ENCODE results near the gene SLC16A4.
"Not testable (repeated sequence)": the region's sequence is repeated elsewhere in the genome, so short reads cannot be mapped to it uniquely, and the experiment has no call there.

The SLC16A4 gene

DNA sequence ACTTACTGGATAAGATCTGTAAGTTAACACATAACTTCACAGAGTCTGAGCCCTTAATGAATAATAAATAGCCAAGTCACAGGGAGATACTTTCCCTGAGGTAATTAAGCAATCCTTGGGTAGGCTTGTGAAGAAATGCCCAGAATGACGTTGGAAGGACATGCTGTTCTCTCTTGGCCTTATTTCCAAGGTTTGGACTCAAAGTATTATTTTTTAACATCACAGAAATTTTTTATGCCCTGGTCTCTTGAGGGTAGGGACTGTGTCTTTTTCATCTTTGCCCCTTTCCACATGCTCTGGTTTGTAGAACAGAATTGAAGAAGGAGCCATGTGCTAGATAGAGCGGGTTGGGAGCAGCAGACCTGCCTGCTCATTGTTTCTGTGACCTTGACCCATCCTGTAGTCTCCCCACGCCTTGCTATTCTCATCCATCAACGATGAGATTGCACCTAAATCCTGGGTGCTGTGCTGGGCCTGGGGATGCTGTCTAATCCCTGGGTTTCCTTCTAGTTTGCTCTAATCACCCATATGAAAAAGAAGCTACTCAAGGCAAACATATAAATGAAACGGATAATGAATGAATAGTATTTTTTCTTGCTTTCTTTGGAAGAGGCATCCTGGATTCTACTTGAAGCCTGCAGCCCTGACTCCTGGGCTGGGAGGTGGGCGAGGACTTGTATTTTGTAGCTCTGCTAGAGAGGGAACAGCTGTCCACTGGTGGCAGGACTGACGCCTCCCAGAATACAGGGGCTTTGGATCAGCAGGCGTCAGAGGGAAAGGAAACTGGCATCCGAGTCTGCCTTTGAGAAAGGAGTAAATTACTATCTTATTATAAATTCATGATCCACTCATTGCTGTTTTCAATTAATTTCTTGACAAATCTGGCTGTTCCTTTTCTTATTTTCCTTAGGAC is 34.1 kb upstream of the SLC16A4 start:
- TF ChIP-seq, protein P1, sequence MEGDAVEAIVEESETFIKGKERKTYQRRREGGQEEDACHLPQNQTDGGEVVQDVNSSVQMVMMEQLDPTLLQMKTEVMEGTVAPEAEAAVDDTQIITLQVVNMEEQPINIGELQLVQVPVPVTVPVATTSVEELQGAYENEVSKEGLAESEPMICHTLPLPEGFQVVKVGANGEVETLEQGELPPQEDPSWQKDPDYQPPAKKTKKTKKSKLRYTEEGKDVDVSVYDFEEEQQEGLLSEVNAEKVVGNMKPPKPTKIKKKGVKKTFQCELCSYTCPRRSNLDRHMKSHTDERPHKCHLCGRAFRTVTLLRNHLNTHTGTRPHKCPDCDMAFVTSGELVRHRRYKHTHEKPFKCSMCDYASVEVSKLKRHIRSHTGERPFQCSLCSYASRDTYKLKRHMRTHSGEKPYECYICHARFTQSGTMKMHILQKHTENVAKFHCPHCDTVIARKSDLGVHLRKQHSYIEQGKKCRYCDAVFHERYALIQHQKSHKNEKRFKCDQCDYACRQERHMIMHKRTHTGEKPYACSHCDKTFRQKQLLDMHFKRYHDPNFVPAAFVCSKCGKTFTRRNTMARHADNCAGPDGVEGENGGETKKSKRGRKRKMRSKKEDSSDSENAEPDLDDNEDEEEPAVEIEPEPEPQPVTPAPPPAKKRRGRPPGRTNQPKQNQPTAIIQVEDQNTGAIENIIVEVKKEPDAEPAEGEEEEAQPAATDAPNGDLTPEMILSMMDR (conservative IDR thresholded peaks at IDR 0.05; ENCODE audit: low read depth, low read length), result no peak
- Histone ChIP-seq H3K36me3 (ENCODE audit: insufficient read depth) (no peaks in the 10 kb centered on the region), H3K79me2 (ENCODE audit: insufficient read depth, low read depth) (no peaks in the 10 kb centered on the region), H3K27ac (no peak overlapping the region), H3K4me1 (ENCODE audit: low read depth, poor library complexity, severe bottlenecking) (no peaks in the 10 kb centered on the region), H3K27me3 (ENCODE audit: insufficient read depth, low read depth) (no peaks in the 10 kb centered on the region), H3K9ac (no peak overlapping the region), H3K4me2 (no peak overlapping the region), H3K4me3 (IDR thresholded peaks at IDR 0.05; ENCODE audit: insufficient read depth, low read depth, low read length) (no peak overlapping the region), H2AFZ (ENCODE audit: low read depth) (no peak overlapping the region), H4K20me1 (ENCODE audit: insufficient read depth) (no peaks in the 10 kb centered on the region)

- TF ChIP-seq, protein P1 (conservative IDR thresholded peaks at IDR 0.05; ENCODE audit: low read depth, low read length), result no peak
- H3K4me3 ChIP-seq (IDR thresholded peaks at IDR 0.05; ENCODE audit: insufficient read depth, low read depth, low read length), result no peak overlapping the region
- H3K36me3 ChIP-seq (ENCODE audit: insufficient read depth), result no peaks in the 10 kb centered on the region
- H4K20me1 ChIP-seq (ENCODE audit: insufficient read depth), result no peaks in the 10 kb centered on the region
- H3K27me3 ChIP-seq (ENCODE audit: insufficient read depth, low read depth), result no peaks in the 10 kb centered on the region
- no peak overlapping the region for H3K4me2 ChIP-seq
- no peaks in the 10 kb centered on the region for H3K4me1 ChIP-seq (ENCODE audit: low read depth, poor library complexity, severe bottlenecking)
- no peak overlapping the region for H3K27ac ChIP-seq
- H3K79me2 ChIP-seq (ENCODE audit: insufficient read depth, low read depth), result no peaks in the 10 kb centered on the region
- H2AFZ ChIP-seq (ENCODE audit: low read depth), result no peak overlapping the region
- no peak overlapping the region for H3K9ac ChIP-seq
These were observed 30.3 kb upstream of the SLC16A4 start for GRCh38 chr1:110420874-110421793.

- H3K27me3 ChIP-seq (ENCODE audit: insufficient read depth, low read depth), result no peaks in the 10 kb centered on the region
- no peaks in the 10 kb centered on the region for H3K4me1 ChIP-seq (ENCODE audit: low read depth, poor library complexity, severe bottlenecking)
- H2AFZ ChIP-seq (ENCODE audit: low read depth), result no peak overlapping the region
- H3K4me2 ChIP-seq, result no peak overlapping the region
- H3K9ac ChIP-seq, result no peak overlapping the region
- H3K79me2 ChIP-seq (ENCODE audit: insufficient read depth, low read depth), result no peaks in the 10 kb centered on the region
- TF ChIP-seq, protein P1 (conservative IDR thresholded peaks at IDR 0.05; ENCODE audit: low read depth, low read length), result no peak
- no peak overlapping the region for H3K27ac ChIP-seq
- H3K4me3 ChIP-seq (IDR thresholded peaks at IDR 0.05; ENCODE audit: insufficient read depth, low read depth, low read length), result no peak overlapping the region
- H3K36me3 ChIP-seq (ENCODE audit: insufficient read depth), result no peaks in the 10 kb centered on the region
- no peaks in the 10 kb centered on the region for H4K20me1 ChIP-seq (ENCODE audit: insufficient read depth)
These were observed 29.3 kb upstream of the SLC16A4 start for GRCh38 chr1:110420023-110420662.

DNA sequence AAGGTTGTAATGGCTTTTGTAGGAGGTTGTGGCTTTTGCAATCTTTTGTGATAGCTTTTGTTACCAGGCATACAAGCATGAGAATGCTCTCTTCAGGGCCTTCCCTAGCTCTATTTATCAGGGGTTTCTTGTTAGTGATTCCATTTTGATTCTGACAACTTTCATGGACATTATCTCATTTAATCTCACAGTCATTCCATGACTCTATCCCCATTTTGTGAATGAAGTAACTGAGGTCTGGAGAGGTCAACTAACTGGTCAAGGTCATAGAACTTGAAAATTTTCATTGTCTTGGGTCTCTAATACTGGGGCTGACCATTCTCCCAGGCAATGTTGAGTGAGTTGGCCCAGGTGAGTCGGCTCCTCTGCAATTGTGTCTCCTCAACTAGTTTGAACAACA is 27.9 kb upstream of the SLC16A4 start:
- Histone ChIP-seq H3K4me2 (no peak overlapping the region), H4K20me1 (ENCODE audit: insufficient read depth) (no peaks in the 10 kb centered on the region), H3K4me1 (ENCODE audit: low read depth, poor library complexity, severe bottlenecking) (no peaks in the 10 kb centered on the region), H3K27me3 (ENCODE audit: insufficient read depth, low read depth) (no peaks in the 10 kb centered on the region), H3K27ac (no peak overlapping the region), H3K4me3 (IDR thresholded peaks at IDR 0.05; ENCODE audit: insufficient read depth, low read depth, low read length) (no peak overlapping the region), H3K9ac (no peak overlapping the region), H3K79me2 (ENCODE audit: insufficient read depth, low read depth) (no peaks in the 10 kb centered on the region), H2AFZ (ENCODE audit: low read depth) (no peak overlapping the region), H3K36me3 (ENCODE audit: insufficient read depth) (no peaks in the 10 kb centered on the region)
- TF ChIP-seq, protein P1 (conservative IDR thresholded peaks at IDR 0.05; ENCODE audit: low read depth, low read length), result no peak

GRCh38 chr1:110413045-110413444 is 22.2 kb upstream of the SLC16A4 start:
- H3K4me3 ChIP-seq (IDR thresholded peaks at IDR 0.05; ENCODE audit: insufficient read depth, low read depth, low read length); H3K4me2 ChIP-seq; H3K79me2 ChIP-seq (ENCODE audit: insufficient read depth, low read depth); H3K27me3 ChIP-seq (ENCODE audit: insufficient read depth, low read depth); H3K9ac ChIP-seq; H4K20me1 ChIP-seq (ENCODE audit: insufficient read depth); H3K36me3 ChIP-seq (ENCODE audit: insufficient read depth); H3K27ac ChIP-seq; H2AFZ ChIP-seq (ENCODE audit: low read depth); H3K4me1 ChIP-seq (ENCODE audit: low read depth, poor library complexity, severe bottlenecking): not testable (repeated sequence)
